Fibroblast of lung (primary cell): ENCODE results near the gene DCUN1D2. TPM values are rescaled to one million over a fixed set of nuclear protein-coding genes. Genes with fewer than 3 reads are reported as not detected.

ENCODE experiments used
- DNase-seq, 2 donors: peaks; one replicate each; pipeline versions ENCODE4 v3.0.0 to v3.0.0-alpha.2; 2010; ENCODE audit warnings: low read depth in 2 of 2
- H2AFZ ChIP-seq: 2 replicates; pipeline ENCODE4 v1.5.1; 2012; ENCODE audit warnings: low read length, control low read depth, inconsistent platforms
- H3K27ac ChIP-seq: 2 replicates; pipeline ENCODE4 v1.5.1; 2011; ENCODE audit warnings: low read length, control low read depth; ENCODE audit not compliant: insufficient read depth
- H3K27me3 ChIP-seq: 2 replicates; pipeline ENCODE4 v1.5.1; 2011; ENCODE audit warnings: mild to moderate bottlenecking, low read length; ENCODE audit not compliant: control insufficient read depth, insufficient read depth
- H3K36me3 ChIP-seq: 2 replicates; pipeline ENCODE4 v1.5.1; 2011; ENCODE audit warnings: low read length; ENCODE audit not compliant: control insufficient read depth, insufficient read depth
- H3K4me1 ChIP-seq: 2 replicates; pipeline ENCODE4 v1.5.1; 2011; ENCODE audit warnings: low read length; ENCODE audit not compliant: control insufficient read depth, insufficient read depth; ENCODE audit errors: extremely low read depth
- H3K4me2 ChIP-seq: 2 replicates; pipeline ENCODE4 v1.5.1; 2011; ENCODE audit warnings: low read length, control low read depth; ENCODE audit not compliant: insufficient read depth; ENCODE audit errors: extremely low read depth
- H3K4me3 ChIP-seq, 4 experiments: fragments of 200-600 bp in 1 of 4; sonication (generic) in 1 of 4; replicated peaks in 1 of 4; 2 replicates each; pipeline ENCODE4 v1.5.1; 2011 to 2016; ENCODE audit warnings: low read length in 4 of 4, low read depth in 3 of 4, mild to moderate bottlenecking in 3 of 4, control low read depth in 2 of 4, inconsistent platforms in 1 of 4, mixed read lengths in 1 of 4; ENCODE audit not compliant: insufficient read depth in 1 of 4; ENCODE audit errors: control extremely low read depth in 1 of 4
- H3K79me2 ChIP-seq: 2 replicates; pipeline ENCODE4 v1.5.1; 2012; ENCODE audit warnings: mild to moderate bottlenecking, low read length, inconsistent platforms; ENCODE audit not compliant: control insufficient read depth, insufficient read depth
- H3K9ac ChIP-seq: 2 replicates; pipeline ENCODE4 v1.5.1; 2011; ENCODE audit warnings: mild to moderate bottlenecking, low read length, control low read depth; ENCODE audit not compliant: insufficient read depth
- H3K9me3 ChIP-seq: 2 replicates; pipeline ENCODE4 v1.5.1; 2012; ENCODE audit warnings: low read depth, low read length; ENCODE audit not compliant: control insufficient read depth, insufficient read depth
- H4K20me1 ChIP-seq: 2 replicates; pipeline ENCODE4 v1.5.1; 2011; ENCODE audit warnings: low read length; ENCODE audit not compliant: control insufficient read depth, insufficient read depth; ENCODE audit errors: extremely low read depth
- EZH2 ChIP-seq: IDR thresholded peaks from 2 replicates; pipeline ENCODE4 v1.5.1; 2012; ENCODE audit warnings: low read length, control low read depth, mild to moderate bottlenecking; ENCODE audit errors: missing control alignments
- polyA plus RNA-seq, 2 donors: library from polyadenylated mRNA; depleted of rRNA in 1 of 2; stranded (reverse) in 1 of 2; unstranded in 1 of 2; fragments of >200 nt; gene quantifications; 2 replicates each; pipeline ENCODE4 v1.2.1, GENCODE V29; 2011 to 2012; ENCODE audit warnings: missing spikeins in 1 of 2
- total RNA-seq: library from RNA; depleted of rRNA; stranded (reverse); fragments of >200 nt; gene quantifications from 2 replicates; pipeline ENCODE4 v1.2.1, GENCODE V29; 2014
- TF ChIP-seq, protein P1 (sequence below), 2 donors: IDR thresholded peaks in 1 of 2; conservative IDR thresholded peaks in 1 of 2; 1 replicate in 1 of 2; 2 replicates in 1 of 2; pipeline ENCODE4 v1.5.1; 2011 to 2012; ENCODE audit warnings: low read length in 2 of 2, control low read depth in 1 of 2, inconsistent platforms in 1 of 2, low read depth in 1 of 2, mild to moderate bottlenecking in 1 of 2

DCUN1D2 gene
- total and polyA plus RNA-seq, 2 donors (not counting 1 experiment from before 2014, with no cell fraction given): 10.7 to 11.6 TPM

DNA sequence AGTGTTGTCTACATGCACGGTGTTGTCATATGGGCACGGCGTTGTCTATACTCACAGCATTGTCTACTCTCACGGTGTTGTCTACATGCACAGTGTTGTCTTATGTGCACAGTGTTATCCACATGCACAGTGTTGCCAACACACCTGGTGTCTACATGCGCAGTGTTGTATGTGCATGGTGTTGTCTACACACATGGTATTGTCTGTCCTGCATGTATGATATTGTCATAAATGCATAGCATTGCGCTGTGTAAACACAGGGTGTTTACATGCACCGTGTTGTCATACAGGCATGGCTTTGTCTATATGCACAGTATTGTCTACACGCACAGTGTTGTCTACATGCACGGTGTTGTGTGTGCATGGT lies 44.0 kb downstream of the DCUN1D2 start:
- no peaks in the 10 kb centered on the region for H3K79me2 ChIP-seq
- no peak overlapping the region for H3K4me3 ChIP-seq
- no peaks in the 10 kb centered on the region for H3K36me3 ChIP-seq
- H4K20me1 ChIP-seq: no peaks in the 10 kb centered on the region
- no peak overlapping the region for H3K4me2 ChIP-seq
- H2AFZ ChIP-seq: no peak overlapping the region
- no peak for TF ChIP-seq EZH2
- TF ChIP-seq, protein P1, sequence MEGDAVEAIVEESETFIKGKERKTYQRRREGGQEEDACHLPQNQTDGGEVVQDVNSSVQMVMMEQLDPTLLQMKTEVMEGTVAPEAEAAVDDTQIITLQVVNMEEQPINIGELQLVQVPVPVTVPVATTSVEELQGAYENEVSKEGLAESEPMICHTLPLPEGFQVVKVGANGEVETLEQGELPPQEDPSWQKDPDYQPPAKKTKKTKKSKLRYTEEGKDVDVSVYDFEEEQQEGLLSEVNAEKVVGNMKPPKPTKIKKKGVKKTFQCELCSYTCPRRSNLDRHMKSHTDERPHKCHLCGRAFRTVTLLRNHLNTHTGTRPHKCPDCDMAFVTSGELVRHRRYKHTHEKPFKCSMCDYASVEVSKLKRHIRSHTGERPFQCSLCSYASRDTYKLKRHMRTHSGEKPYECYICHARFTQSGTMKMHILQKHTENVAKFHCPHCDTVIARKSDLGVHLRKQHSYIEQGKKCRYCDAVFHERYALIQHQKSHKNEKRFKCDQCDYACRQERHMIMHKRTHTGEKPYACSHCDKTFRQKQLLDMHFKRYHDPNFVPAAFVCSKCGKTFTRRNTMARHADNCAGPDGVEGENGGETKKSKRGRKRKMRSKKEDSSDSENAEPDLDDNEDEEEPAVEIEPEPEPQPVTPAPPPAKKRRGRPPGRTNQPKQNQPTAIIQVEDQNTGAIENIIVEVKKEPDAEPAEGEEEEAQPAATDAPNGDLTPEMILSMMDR (conservative IDR thresholded peaks at IDR 0.05 in 1 of 2, IDR thresholded peaks at IDR 0.05 in 1 of 2; ENCODE audit: low read depth in 1 of 2, low read length in 2 of 2): no peak
- H3K27me3 ChIP-seq: no peaks in the 10 kb centered on the region
- no peak overlapping the region for H3K27ac ChIP-seq
- DNase-seq: no peak
- H3K9me3 ChIP-seq: no peaks in the 10 kb centered on the region
- no peaks in the 10 kb centered on the region for H3K4me1 ChIP-seq
- H3K9ac ChIP-seq: no peak overlapping the region

DNA sequence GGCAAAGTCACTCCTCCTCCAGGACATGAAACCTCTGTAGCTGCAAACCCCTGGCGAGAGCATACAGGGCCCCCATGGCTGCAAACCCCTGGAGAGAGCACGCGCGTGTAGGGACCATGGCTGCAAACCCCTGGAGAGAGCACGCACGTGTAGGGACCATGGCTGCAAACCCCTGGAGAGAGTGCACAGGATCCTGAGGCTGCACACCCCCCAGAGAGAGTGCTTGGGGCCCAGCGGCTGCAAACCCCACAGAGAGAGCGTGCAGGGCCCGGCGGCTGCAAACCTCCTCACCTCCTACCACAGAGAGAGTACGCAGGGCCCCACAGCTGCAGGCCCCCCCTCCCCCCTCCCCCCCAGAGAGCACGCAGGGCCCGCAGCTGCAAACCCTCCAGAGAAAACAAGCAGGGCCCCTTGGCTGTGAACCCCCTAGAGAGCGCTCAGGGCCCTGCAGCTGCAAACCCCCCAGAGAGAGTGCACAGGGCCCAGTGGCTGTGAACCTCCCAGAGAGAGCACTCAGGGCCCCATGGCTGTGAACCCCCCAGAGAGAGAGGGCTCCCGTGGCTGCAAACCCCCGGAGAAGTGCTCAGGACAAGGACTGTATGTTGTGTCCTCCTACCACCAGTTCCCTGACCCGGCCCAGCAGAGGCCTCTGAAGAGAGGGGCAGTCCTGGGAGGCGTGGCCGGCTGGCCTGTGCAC lies 44.6 kb downstream of the DCUN1D2 start:
- Histone ChIP-seq H3K27ac (no peak overlapping the region), H3K9ac (no peak overlapping the region), H3K36me3 (no peaks in the 10 kb centered on the region), H3K9me3 (no peaks in the 10 kb centered on the region), H3K4me1 (no peaks in the 10 kb centered on the region), H3K27me3 (no peaks in the 10 kb centered on the region), H3K4me2 (no peak overlapping the region), H2AFZ (no peak overlapping the region), H4K20me1 (no peaks in the 10 kb centered on the region), H3K4me3 (no peak overlapping the region), H3K79me2 (no peaks in the 10 kb centered on the region)
- DNase-seq: peak in 1 of 2 donors; percentile 30
- TF ChIP-seq, protein P1 (conservative IDR thresholded peaks at IDR 0.05 in 1 of 2, IDR thresholded peaks at IDR 0.05 in 1 of 2; ENCODE audit: low read depth in 1 of 2, low read length in 2 of 2): no peak
- no peak for TF ChIP-seq EZH2

- Histone ChIP-seq H3K27ac (no peak overlapping the region), H3K36me3 (no peaks in the 10 kb centered on the region), H3K4me1 (no peaks in the 10 kb centered on the region), H4K20me1 (no peaks in the 10 kb centered on the region), H3K9me3 (no peaks in the 10 kb centered on the region), H3K4me3 (no peak overlapping the region), H2AFZ (no peak overlapping the region), H3K79me2 (no peaks in the 10 kb centered on the region), H3K9ac (no peak overlapping the region), H3K27me3 (no peaks in the 10 kb centered on the region), H3K4me2 (no peak overlapping the region)
- no peak for DNase-seq
- no peak for TF ChIP-seq EZH2
- TF ChIP-seq, protein P1 (conservative IDR thresholded peaks at IDR 0.05 in 1 of 2, IDR thresholded peaks at IDR 0.05 in 1 of 2; ENCODE audit: low read depth in 1 of 2, low read length in 2 of 2): no peak
These were observed 46.5 kb downstream of the DCUN1D2 start for GRCh38 chr13:113443991-113444390.
